ENCODE data around the gene PPP1R9A.

DNA sequence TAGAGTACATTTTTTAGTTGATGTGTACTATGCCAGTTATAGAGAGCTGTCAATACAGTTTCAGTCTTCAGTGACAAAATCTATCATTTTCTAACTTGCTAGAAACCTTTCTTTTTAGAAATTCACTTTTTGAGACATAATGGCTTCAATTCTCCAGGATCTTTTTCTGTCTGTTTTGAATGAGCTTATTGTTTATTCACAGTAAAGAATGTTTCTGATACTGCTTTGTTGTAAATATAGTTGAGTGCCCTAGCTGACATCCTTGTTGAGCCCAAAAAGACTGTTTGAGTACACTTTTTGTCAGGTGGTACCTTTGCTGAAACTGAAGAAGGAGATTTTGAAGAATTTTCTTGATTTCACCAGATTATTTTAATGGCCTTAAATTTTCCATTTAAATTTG lies 139.9 kb downstream of the PPP1R9A start:
- TF ChIP-seq EP300 (IDR thresholded peaks at IDR 0.05) = no peak
- TF ChIP-seq, protein P1, sequence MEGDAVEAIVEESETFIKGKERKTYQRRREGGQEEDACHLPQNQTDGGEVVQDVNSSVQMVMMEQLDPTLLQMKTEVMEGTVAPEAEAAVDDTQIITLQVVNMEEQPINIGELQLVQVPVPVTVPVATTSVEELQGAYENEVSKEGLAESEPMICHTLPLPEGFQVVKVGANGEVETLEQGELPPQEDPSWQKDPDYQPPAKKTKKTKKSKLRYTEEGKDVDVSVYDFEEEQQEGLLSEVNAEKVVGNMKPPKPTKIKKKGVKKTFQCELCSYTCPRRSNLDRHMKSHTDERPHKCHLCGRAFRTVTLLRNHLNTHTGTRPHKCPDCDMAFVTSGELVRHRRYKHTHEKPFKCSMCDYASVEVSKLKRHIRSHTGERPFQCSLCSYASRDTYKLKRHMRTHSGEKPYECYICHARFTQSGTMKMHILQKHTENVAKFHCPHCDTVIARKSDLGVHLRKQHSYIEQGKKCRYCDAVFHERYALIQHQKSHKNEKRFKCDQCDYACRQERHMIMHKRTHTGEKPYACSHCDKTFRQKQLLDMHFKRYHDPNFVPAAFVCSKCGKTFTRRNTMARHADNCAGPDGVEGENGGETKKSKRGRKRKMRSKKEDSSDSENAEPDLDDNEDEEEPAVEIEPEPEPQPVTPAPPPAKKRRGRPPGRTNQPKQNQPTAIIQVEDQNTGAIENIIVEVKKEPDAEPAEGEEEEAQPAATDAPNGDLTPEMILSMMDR (IDR thresholded peaks at IDR 0.05) = no peak

All from tibial nerve (tissue), 4 donors.